ENCODE measurements around the gene PGM2. TPM values are rescaled to one million over a fixed set of nuclear protein-coding genes. Genes with fewer than 3 reads are reported as not detected.

PGM2 gene
- total RNA-seq, 1 experiment from 2014 or later, result 20.9 TPM

DNA sequence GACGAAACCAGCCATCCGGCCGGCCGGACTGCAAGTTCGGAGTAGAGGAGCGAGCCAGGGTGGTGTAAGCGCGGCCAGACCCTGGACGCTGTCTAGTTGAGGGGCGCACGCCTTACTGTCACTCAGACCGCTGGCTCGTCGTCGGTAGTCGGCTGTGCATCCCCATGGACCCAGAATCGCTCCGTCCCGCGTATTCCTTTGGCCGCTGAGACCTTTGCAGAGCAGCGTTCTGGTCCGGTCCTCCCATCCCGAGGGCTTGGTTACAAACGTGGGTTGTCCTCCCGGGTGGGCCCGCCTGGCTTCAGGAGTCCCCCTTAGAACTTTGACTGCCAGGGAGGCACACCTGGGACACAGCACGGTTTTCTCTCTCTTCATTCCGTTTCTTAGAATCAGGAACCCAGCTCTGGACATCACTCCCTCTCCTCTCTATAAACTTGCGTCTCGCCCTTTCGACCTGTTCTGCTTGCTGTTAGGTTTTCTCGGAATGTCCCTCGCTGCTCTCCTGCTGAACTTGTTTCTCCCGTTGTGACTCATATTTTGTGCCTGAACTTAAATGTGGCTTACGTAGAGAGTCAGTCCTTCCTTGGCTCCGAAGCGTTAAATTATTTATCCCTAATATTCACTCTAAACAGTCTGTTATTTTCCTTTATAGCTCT is 672 bp downstream of the PGM2 start:
- H3K9me3 ChIP-seq (replicated peaks), result no peaks in the 10 kb centered on the region
- H3K4me3 ChIP-seq, result peak overlapping the region; percentile 64
- H3K27me3 ChIP-seq (replicated peaks), result no peaks in the 10 kb centered on the region
- 0 out of 2 replicates have a peak, but pooled peaks cover 3% of the 10 kb centered on the region for H3K36me3 ChIP-seq
- H3K4me1 ChIP-seq (replicated peaks), result peaks cover 5% of the 10 kb centered on the region
- peak overlapping the region; percentile 19; the same call in 1 of the 2 replicates for H3K27ac ChIP-seq
- DNase-seq (ENCODE audit: low read depth in 1 of 2, low spot score in 2 of 2), result peak in 1 of 2 experiments; percentile 23

DNA sequence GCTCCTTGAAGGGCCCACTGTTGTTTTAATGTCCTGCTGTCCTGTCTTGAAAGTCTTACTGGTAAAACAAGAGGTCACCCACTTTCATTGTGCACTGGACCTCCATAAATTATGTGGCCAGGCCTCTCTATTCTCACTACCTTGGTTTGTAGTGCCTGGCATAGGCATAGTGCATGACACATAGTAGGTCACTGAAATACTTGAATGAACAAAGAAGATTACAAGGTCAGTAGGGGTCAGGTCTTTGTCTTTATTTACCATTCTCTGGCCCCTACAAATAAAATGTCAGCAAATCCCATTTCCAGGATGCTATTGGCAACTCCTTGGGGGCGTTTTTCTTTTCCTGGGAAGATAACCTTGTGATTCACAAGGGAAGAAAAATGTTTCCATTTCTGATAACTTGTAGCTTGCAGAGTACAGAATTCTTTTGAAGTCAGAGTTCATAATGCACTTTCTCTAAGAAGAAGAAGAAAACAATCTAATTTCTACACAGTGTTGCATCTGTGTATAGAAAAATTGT is 1.4 kb downstream of the PGM2 start:
- no peaks in the 10 kb centered on the region for H3K9me3 ChIP-seq (replicated peaks)
- no peak overlapping the region for H3K27ac ChIP-seq
- H3K27me3 ChIP-seq (replicated peaks), result no peaks in the 10 kb centered on the region
- H3K4me1 ChIP-seq (replicated peaks), result peaks cover 5% of the 10 kb centered on the region
- peak overlapping the region; percentile 64; the same call in 1 of the 2 replicates for H3K4me3 ChIP-seq
- H3K36me3 ChIP-seq, result 0 out of 2 replicates have a peak, but pooled peaks cover 3% of the 10 kb centered on the region
- DNase-seq (ENCODE audit: low read depth in 1 of 2, low spot score in 2 of 2), result no peak

DNA sequence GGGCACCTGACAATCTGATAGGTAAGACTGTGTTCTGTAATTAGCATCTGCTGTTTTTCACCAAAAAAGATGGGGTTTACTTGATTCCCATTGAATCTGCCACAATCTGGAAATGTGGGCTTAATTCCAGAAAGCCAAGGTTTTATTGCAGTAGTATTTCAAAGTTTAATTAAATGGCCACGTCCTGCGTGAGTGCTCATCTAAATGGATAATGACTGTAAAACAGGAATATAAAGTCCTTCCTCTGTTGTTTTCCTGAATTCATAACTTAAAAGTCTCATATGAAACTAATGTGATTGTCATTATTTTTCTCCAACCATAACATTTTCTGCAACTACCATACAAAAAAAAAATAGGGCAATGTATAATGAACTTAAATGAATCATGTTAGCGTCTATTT is 2.4 kb downstream of the PGM2 start:
- DNase-seq (ENCODE audit: low read depth in 1 of 2, low spot score in 2 of 2), result no peak
- Histone ChIP-seq H3K36me3 (0 out of 2 replicates have a peak, but pooled peaks cover 3% of the 10 kb centered on the region), H3K4me1 (replicated peaks) (peaks cover 5% of the 10 kb centered on the region), H3K27me3 (replicated peaks) (no peaks in the 10 kb centered on the region), H3K4me3 (no peak overlapping the region), H3K9me3 (replicated peaks) (no peaks in the 10 kb centered on the region), H3K27ac (no peak overlapping the region)

DNA sequence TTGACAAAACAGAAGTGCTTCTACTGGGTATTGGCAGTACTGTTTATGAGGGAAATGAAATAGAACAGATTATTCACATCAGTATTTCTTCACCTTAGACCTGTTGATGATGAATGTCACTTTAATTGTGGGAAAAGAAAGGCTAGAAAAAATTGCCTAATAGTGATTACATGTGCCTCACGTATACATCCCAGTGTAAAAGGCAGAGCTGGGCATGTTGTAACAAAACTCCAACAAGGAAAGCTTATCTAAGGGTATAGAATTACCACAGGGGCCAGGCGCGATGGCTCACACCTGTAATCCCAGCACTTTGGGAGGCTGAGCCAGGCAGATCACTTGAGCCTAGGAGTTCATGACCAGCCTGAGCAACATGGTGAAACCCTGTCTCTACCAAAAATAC is 4.2 kb downstream of the PGM2 start:
- Histone ChIP-seq H3K9me3 (replicated peaks) (no peaks in the 10 kb centered on the region), H3K4me3 (no peak overlapping the region), H3K36me3 (0 out of 2 replicates have a peak, but pooled peaks cover 3% of the 10 kb centered on the region), H3K27me3 (replicated peaks) (no peaks in the 10 kb centered on the region), H3K4me1 (replicated peaks) (peaks cover 5% of the 10 kb centered on the region; the same call in 1 of the 2 replicates), H3K27ac (no peak overlapping the region)
- no peak for DNase-seq (ENCODE audit: low read depth in 1 of 2, low spot score in 2 of 2)

DNA sequence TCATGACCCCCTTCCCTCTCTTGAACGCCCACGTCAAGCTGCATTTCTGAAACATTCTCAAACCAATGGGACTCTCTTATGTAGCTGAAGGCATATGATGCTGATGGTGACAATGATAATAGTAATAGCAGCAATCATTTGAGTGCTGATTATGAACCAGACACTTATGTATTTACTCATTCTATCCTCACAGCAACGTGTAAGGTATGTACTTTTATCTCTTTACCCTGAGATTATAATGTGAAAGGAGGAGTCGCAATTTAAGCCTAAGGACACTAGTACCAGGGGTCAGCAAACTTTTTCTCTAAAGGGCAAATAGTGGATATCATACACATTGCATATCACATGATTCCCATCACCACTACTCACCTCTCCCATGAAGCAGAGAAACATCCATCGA is 8.5 kb downstream of the PGM2 start:
- Histone ChIP-seq H3K36me3 (0 out of 2 replicates have a peak, but pooled peaks cover 2% of the 10 kb centered on the region), H3K4me3 (no peak overlapping the region), H3K27me3 (replicated peaks) (no peaks in the 10 kb centered on the region), H3K9me3 (replicated peaks) (no peaks in the 10 kb centered on the region), H3K4me1 (replicated peaks) (no peaks in the 10 kb centered on the region), H3K27ac (no peak overlapping the region)
- no peak for DNase-seq (ENCODE audit: low read depth in 1 of 2, low spot score in 2 of 2)

DNA sequence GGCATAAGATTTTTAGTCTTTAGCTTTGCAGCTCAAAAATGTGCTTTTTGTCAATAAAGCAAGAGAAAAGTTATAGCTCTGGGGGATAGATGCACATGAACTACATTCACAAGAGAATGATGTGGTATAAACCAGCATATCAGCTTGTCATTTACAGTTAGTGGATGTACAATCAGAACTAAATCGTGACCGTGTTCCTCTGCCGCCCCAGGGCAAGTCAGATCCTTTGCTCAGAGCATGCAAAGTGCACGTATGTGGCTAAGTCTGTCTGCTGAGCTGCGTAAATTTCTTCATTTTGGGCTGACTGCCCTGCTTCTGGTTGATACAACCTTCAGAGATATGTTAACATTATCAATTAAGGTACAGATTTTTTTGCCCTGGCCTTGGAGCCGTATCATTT is 9.3 kb downstream of the PGM2 start:
- no peaks in the 10 kb centered on the region for H3K27me3 ChIP-seq (replicated peaks)
- H3K4me1 ChIP-seq (replicated peaks), result no peaks in the 10 kb centered on the region
- DNase-seq (ENCODE audit: low read depth in 1 of 2, low spot score in 2 of 2), result no peak
- no peak overlapping the region for H3K27ac ChIP-seq
- no peak overlapping the region for H3K4me3 ChIP-seq
- 0 out of 2 replicates have a peak, but pooled peaks cover 2% of the 10 kb centered on the region for H3K36me3 ChIP-seq
- H3K9me3 ChIP-seq (replicated peaks), result no peaks in the 10 kb centered on the region

DNA sequence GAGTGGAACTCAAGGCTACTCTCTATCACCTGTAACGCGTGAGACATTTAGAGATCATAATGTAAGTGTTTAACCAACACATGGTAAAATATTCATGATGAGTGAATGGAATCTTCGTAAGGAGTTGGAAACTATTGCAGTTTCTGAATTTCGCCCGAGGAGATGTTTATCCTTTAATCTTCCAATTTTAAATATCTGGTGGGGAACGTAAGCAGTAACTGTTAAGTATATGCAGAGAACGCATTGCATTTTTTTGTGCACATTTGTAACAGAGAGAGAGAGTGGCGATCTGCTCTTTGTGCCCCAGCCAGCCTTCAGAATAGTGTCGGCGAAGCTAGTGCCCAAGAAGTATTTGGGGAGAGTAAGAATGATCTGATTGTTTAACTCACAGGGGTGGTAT is 9.8 kb downstream of the PGM2 start:
- no peaks in the 10 kb centered on the region for H3K9me3 ChIP-seq (replicated peaks)
- no peak overlapping the region for H3K4me3 ChIP-seq
- H3K4me1 ChIP-seq (replicated peaks), result no peaks in the 10 kb centered on the region
- no peak overlapping the region for H3K27ac ChIP-seq
- no peaks in the 10 kb centered on the region for H3K27me3 ChIP-seq (replicated peaks)
- 0 out of 2 replicates have a peak, but pooled peaks cover 2% of the 10 kb centered on the region for H3K36me3 ChIP-seq
- DNase-seq (ENCODE audit: low read depth in 1 of 2, low spot score in 2 of 2), result no peak

DNA sequence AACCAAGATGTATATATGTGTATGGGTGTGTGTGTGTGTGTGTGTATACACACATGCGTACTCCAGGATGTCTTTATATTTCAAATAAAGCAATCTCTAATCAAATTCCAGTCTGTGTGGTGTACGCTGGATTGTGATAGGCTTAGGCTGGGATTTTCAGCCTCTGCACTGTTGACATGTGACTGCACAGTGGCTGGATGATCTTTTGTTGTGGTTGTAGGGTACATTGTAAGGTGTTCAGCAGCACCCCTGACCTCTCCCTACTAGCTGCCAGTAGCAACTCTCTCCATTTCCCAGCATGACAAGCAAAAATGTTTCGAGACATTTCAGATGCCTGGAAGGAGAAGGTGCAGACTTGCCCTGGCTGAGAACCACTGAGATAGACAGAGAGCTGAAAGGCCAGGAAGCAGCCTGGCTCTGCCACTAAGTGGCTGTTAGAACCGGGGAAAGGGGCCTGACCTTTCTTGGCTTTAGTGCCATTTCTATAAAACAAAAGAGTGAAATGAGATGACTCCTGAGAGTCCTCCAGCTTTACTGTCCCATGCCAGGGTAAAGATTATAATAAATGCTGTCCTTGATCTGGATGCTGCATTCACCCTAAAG is 10.5 kb downstream of the PGM2 start:
- Histone ChIP-seq H3K27ac (no peak overlapping the region; the same call in 1 of the 2 replicates), H3K36me3 (peaks cover 6% of the 10 kb centered on the region; the same call in 1 of the 2 replicates), H3K4me1 (replicated peaks) (no peaks in the 10 kb centered on the region), H3K9me3 (replicated peaks) (no peaks in the 10 kb centered on the region), H3K4me3 (no peak overlapping the region), H3K27me3 (replicated peaks) (no peaks in the 10 kb centered on the region)
- no peak for DNase-seq (ENCODE audit: low read depth in 1 of 2, low spot score in 2 of 2)

DNA sequence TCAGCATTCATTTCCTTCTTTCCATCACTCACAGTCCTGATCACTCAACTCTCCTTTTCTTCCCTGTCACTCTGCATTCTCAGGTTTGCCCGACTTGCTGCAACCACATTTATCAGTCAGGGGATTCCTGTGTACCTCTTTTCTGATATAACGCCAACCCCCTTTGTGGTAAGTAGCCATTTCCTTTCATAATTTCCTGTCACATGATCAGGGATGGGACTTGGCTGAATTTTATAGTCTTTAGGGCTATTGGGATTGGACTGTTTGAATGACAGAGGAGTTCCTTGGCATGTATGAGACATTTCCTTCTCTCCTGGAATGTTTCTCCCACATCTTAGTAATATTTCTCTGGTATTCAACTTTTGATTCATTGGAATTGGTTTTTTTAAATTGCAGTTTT is 11.0 kb downstream of the PGM2 start:
- Histone ChIP-seq H3K36me3 (peaks cover 6% of the 10 kb centered on the region; the same call in 1 of the 2 replicates), H3K4me1 (replicated peaks) (no peaks in the 10 kb centered on the region), H3K27me3 (replicated peaks) (no peaks in the 10 kb centered on the region), H3K27ac (no peak overlapping the region; the same call in 1 of the 2 replicates), H3K9me3 (replicated peaks) (no peaks in the 10 kb centered on the region), H3K4me3 (no peak overlapping the region)
- DNase-seq (ENCODE audit: low read depth in 1 of 2, low spot score in 2 of 2), result no peak

DNA sequence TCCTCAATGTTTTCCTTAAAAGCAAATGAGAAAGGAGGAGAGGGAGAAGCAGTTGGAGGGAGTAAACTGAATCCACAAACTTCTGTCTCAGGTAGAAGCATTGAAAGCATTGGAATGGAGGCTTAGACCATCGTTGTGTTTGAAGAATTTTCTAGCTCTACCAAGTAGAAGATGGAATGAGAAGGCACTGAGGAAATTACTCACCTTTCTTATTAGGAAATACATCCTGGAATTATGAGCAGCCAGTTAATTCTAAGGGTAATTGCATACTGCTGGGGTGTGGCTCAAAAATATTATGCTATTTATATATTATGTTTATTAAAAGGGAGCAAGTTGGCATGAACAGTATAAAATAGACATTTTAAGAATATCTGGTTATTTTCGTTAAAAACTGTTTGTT is 12.9 kb downstream of the PGM2 start:
- DNase-seq (ENCODE audit: low read depth in 1 of 2, low spot score in 2 of 2), result no peak
- Histone ChIP-seq H3K36me3 (peaks cover 6% of the 10 kb centered on the region; the same call in 1 of the 2 replicates), H3K4me1 (replicated peaks) (no peaks in the 10 kb centered on the region), H3K4me3 (no peak overlapping the region), H3K27ac (no peak overlapping the region), H3K9me3 (replicated peaks) (no peaks in the 10 kb centered on the region), H3K27me3 (replicated peaks) (no peaks in the 10 kb centered on the region)

DNA sequence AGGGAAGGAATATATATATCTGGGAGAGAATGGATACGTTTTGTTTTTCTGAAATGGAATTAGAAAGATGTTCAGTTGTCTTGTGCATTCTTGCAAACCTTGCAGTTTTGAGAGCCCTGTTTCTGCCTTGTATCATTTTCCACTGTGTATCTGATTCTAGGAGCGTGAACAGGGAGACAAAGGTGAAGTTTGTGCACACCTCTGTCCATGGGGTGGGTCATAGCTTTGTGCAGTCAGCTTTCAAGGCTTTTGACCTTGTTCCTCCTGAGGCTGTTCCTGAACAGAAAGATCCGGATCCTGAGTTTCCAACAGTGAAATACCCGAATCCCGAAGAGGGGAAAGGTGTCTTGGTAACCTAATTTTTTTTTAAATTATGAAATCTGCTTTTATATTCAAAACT is 17.7 kb downstream of the PGM2 start:
- Histone ChIP-seq H3K4me1 (replicated peaks) (no peaks in the 10 kb centered on the region), H3K27me3 (replicated peaks) (no peaks in the 10 kb centered on the region), H3K27ac (no peak overlapping the region), H3K9me3 (replicated peaks) (no peaks in the 10 kb centered on the region), H3K4me3 (no peak overlapping the region), H3K36me3 (peaks cover 4% of the 10 kb centered on the region; the same call in 1 of the 2 replicates)
- no peak for DNase-seq (ENCODE audit: low read depth in 1 of 2, low spot score in 2 of 2)

DNA sequence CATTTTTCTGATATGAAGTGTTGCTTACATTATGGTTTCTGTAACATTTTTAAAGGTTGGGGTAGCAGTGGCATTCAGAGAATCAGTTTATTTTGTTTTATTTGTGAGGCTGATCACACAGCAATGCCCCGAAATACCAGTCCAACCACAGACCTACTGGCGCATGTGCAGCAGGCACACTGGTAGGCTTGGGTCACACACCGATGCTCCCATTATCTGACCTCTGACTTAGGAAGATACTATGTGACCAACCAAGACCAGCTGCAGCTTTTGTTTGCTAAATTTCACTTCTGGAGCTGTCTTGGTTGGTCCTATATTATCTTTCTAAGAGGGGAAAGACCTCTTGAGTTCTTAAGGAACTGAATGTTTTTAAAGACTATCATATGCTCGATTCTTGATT is 18.7 kb downstream of the PGM2 start:
- no peak for DNase-seq (ENCODE audit: low read depth in 1 of 2, low spot score in 2 of 2)
- peaks cover 4% of the 10 kb centered on the region; the same call in 1 of the 2 replicates for H3K36me3 ChIP-seq
- H3K4me1 ChIP-seq (replicated peaks), result no peaks in the 10 kb centered on the region
- H3K4me3 ChIP-seq, result no peak overlapping the region
- H3K9me3 ChIP-seq (replicated peaks), result no peaks in the 10 kb centered on the region
- H3K27ac ChIP-seq, result no peak overlapping the region
- no peaks in the 10 kb centered on the region for H3K27me3 ChIP-seq (replicated peaks)

DNA sequence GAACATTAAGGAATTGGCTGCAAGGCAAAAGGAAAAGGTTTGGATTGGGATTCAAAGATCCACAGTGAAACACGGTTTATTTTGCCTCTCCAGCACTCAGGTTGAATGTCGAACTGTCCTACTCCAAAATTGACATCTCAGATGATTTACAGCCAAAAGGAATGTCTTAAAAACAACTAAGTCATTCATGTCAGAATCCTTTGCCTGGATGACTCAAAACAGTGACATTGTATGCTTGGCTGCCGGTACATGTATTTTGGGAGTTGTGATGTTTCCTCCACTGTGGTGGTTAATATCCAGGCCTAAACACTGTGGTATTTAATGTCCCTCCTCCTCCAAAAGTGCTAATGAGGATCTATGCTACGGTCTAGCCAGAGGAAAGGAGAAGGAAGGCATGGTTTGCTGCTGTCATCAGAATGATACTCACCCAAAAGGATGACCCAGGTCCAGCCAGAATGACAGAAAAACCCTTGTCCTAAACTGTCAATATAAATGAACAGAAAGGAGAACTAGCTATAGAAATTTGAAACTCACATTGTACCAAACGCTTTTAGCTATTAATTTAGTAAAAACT is 20.9 kb downstream of the PGM2 start:
- Histone ChIP-seq H3K27ac (no peak overlapping the region), H3K4me1 (replicated peaks) (no peaks in the 10 kb centered on the region), H3K27me3 (replicated peaks) (no peaks in the 10 kb centered on the region), H3K4me3 (no peak overlapping the region), H3K36me3 (no peaks in the 10 kb centered on the region), H3K9me3 (replicated peaks) (no peaks in the 10 kb centered on the region)
- DNase-seq (ENCODE audit: low read depth in 1 of 2, low spot score in 2 of 2), result no peak

DNA sequence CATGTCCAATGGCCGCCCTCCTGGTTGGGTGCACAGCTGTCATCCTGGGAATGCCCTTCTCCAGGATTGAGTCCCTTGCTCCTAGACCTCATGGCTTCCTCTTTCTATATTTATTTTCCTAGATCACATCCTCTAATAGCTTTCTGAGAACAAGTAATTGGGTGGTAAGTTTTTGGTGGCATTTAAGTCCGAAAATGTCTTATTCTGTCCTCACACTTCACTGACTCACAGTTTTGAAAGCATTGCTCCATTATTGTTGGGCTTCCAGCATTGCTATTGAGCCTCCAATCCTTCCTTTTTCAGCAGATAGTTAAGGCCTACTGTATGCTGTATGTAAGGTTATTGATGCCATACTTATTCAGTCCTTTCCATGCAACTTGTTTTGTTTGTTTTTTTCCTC is 25.9 kb downstream of the PGM2 start:
- Histone ChIP-seq H3K27me3 (replicated peaks) (no peaks in the 10 kb centered on the region), H3K36me3 (no peaks in the 10 kb centered on the region; the same call in 1 of the 2 replicates), H3K27ac (no peak overlapping the region), H3K4me3 (no peak overlapping the region), H3K9me3 (replicated peaks) (no peaks in the 10 kb centered on the region), H3K4me1 (replicated peaks) (no peaks in the 10 kb centered on the region)
- no peak for DNase-seq (ENCODE audit: low read depth in 1 of 2, low spot score in 2 of 2)

Data from SJSA1 (cell line).